ENCODE data around the gene GJC2. TPM values are rescaled to one million over a fixed set of nuclear protein-coding genes. Genes with fewer than 3 reads are reported as not detected.
A peak's percentile ranks its signal among the peaks of the same experiment; 100 is the strongest.

GJC2 gene
- total RNA-seq, 1 donor from 2014 or later: 2.5 TPM

DNA sequence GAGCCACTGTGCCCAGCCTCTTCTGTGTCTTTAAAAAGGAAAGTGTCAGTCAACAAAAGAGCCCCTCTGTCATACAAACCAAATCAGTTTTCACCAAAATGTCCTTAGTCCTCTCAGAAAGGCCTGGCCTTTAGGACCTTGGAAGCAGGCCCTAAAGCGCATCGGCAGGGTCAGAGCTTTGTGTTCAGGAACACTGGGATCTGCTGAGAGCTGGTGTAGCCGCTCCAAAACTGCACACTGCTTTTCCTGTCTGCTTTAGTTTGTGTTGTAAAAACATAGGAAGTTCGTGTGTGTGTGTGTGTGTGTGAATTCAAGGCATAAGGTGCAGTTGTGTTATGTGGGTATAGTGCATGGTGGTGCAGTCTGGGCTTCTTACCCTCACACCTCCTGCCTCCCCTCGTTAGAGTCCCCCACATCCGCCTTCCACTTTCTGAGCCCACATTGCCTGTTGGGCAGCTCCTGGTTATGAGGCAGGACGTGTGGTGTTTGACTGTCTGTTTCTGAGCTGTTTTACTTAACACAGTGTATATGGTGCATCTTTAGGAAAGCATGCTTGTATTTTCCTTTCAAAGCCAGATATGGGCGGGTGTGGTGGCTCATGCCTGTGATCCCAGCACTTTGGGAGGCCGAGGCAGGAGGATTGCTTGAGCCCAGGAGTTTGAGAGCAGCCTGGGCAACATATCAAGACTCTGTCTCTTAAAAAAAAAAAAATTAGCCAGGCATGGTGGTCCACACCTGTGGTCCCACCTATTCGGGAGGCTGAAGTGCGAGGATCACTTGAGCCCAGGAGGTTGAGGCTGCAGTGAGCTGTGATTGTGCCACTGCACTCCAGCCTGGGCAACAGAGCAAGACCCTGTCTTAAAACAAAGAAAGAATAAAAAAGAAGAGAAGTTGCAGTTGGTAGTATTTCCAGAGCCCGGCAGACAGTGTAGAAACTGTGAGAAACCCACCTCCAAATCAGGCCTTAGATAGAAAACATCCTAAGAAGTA, 28.3 kb downstream of the GJC2 start:
- H3K4me3 Mint-ChIP-seq: no peak overlapping the region
- H3K9me3 Mint-ChIP-seq: no peaks in the 10 kb centered on the region
- no peaks in the 10 kb centered on the region for H3K27me3 Mint-ChIP-seq (ENCODE audit: low read depth)
- no peak for TF ChIP-seq CTCF (IDR thresholded peaks at IDR 0.05; ENCODE audit: unreplicated experiment)
- peak overlapping the region; percentile 8 for H3K27ac Mint-ChIP-seq
- no peaks in the 10 kb centered on the region for H3K4me1 Mint-ChIP-seq
- no peak for DNase-seq (ENCODE audit: low spot score in 2 of 2, unreplicated experiment in 2 of 2)
- H3K36me3 Mint-ChIP-seq: no peaks in the 10 kb centered on the region

DNA sequence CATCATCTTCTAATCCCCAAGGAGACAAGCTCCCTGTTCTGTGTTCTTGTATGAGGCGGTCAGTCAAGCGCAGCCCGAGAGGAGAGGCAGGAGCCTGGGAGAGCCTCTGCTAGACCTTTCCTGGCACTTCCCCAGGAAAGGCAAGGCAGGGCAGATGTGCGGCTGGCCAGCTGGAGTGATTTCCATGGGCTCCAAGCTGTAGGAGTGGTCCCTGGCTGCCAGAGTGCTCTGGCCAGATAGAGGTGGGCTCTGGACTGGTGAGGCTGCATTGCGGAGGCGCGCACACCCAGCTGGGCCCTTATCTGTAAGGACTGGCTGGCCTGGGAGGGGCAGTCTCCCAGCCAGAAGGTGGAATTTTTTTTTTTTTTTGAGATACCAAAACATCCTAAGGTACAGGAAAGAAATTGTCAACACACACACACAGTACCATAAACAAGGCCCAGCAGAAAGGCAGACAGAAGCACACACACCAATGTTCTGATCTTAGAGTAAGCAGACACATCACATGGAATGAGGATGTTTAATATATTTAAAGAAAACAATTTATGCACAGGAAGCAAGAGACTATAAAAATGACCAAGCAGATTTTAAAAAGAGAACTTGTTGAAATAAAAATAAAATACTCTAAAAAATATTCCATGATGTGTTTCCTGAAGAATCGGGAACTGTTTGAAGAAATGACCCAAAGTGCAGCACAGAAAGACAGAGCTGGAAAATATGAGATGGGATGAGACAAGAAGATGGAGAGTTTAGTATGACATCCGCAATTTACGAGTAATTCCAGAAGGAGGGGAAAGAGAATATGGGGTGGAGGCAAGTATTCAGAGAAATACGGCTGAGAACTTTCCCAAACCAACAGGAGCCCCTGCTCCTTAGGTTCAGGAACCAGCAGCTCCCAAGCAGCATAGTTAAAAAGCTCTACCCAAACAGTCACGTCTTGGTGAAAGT, 29.3 kb downstream of the GJC2 start:
- H3K4me1 Mint-ChIP-seq: no peaks in the 10 kb centered on the region
- H3K27ac Mint-ChIP-seq: peak overlapping the region; percentile 8
- TF ChIP-seq CTCF (IDR thresholded peaks at IDR 0.05; ENCODE audit: unreplicated experiment): no peak
- no peaks in the 10 kb centered on the region for H3K27me3 Mint-ChIP-seq (ENCODE audit: low read depth)
- no peaks in the 10 kb centered on the region for H3K9me3 Mint-ChIP-seq
- H3K36me3 Mint-ChIP-seq: no peaks in the 10 kb centered on the region
- H3K4me3 Mint-ChIP-seq: no peak overlapping the region
- DNase-seq (ENCODE audit: low spot score in 2 of 2, unreplicated experiment in 2 of 2): no peak

GRCh38 chr1:228180271-228180958, 30.7 kb downstream of the GJC2 start:
- Mint-ChIP-seq H3K27me3 (ENCODE audit: low read depth) (no peaks in the 10 kb centered on the region), H3K36me3 (no peaks in the 10 kb centered on the region), H3K4me1 (no peaks in the 10 kb centered on the region), H3K4me3 (no peak overlapping the region), H3K27ac (no peak overlapping the region), H3K9me3 (no peaks in the 10 kb centered on the region)
- DNase-seq (ENCODE audit: low spot score in 2 of 2, unreplicated experiment in 2 of 2): no peak
- no peak for TF ChIP-seq CTCF (IDR thresholded peaks at IDR 0.05; ENCODE audit: unreplicated experiment)

GRCh38 chr1:228180959-228181644, 31.4 kb downstream of the GJC2 start:
- TF ChIP-seq CTCF (IDR thresholded peaks at IDR 0.05; ENCODE audit: unreplicated experiment): no peak
- no peaks in the 10 kb centered on the region for H3K36me3 Mint-ChIP-seq
- no peak for DNase-seq (ENCODE audit: low spot score in 2 of 2, unreplicated experiment in 2 of 2)
- no peak overlapping the region for H3K27ac Mint-ChIP-seq
- no peaks in the 10 kb centered on the region for H3K9me3 Mint-ChIP-seq
- no peaks in the 10 kb centered on the region for H3K4me1 Mint-ChIP-seq
- H3K4me3 Mint-ChIP-seq: no peak overlapping the region
- no peaks in the 10 kb centered on the region for H3K27me3 Mint-ChIP-seq (ENCODE audit: low read depth)

DNA sequence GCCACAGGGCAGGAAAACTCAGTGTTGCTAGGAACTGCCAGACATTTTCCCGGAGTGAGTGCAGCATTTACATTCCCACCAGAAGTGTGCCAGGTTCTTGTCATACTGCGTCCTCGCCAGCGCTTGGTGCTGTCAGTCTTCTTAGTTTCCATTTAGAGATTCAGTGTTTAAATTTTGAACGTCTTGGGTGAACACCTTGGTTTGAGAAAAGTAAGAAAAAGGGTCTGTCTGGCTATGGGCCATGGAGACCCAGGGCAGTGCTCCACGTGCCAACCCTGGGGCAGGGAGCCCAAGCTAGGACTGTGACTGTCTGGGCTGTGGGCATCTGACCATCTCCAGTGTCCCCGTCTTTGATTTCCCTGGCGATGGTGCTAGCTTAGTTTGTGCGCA, 31.9 kb downstream of the GJC2 start:
- TF ChIP-seq CTCF (IDR thresholded peaks at IDR 0.05; ENCODE audit: unreplicated experiment): no peak
- Mint-ChIP-seq H3K4me3 (no peak overlapping the region), H3K27ac (no peak overlapping the region), H3K9me3 (no peaks in the 10 kb centered on the region), H3K27me3 (ENCODE audit: low read depth) (no peaks in the 10 kb centered on the region), H3K4me1 (no peaks in the 10 kb centered on the region), H3K36me3 (no peaks in the 10 kb centered on the region)
- DNase-seq (ENCODE audit: low spot score in 2 of 2, unreplicated experiment in 2 of 2): no peak
